NCI-H446 (cell line): Measurements from ENCODE around the gene SLC7A7.
"Not testable (repeated sequence)": the region's sequence is repeated elsewhere in the genome, so short reads cannot be mapped to it uniquely, and the experiment has no call there.

Experiments
- DNase-seq, 2 experiments: peaks; one replicate each; lab custom pipeline; 2025; lab: John Stamatoyannopoulos, UW

SLC7A7 gene

DNA sequence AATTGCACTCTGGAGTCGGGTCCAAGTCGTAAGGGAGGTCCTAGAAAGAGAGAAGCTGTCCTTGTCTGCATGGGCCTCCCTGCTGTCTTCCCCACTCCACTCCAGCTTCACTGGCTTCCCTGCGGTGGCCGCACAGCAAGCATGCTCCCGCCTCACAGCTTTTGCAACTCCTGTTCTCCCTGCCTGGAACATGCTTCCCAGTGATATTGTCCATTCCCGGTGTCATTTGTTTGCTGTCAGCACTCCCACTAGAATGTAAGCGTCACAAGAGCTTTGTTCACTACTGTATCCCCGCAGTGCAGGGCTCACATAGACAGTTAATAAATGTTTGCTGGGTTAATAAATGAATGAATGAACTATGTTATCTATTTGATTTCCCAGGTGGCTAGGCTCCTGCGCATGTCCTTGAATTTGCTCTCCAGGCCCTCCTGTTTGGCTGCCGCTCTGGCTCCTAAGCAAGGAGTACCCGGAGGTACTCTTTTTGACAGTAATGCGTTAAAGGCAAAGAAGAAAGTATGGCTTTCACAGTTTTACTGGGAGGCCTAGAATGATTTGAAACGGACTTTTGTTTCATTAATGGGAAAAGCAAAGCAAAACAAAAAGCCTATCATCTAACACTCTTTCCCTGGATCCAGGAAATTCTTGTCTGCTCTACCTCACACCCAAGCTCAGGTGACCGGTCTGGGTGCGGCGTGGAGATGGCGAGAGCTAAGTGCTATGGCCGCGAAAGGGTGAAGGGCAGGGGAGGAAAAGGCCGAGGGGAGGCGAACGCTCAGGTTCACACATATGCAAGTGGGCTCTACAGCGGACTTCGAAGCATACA lies 6.2 kb upstream of the SLC7A7 start:
- no peak for DNase-seq

DNA sequence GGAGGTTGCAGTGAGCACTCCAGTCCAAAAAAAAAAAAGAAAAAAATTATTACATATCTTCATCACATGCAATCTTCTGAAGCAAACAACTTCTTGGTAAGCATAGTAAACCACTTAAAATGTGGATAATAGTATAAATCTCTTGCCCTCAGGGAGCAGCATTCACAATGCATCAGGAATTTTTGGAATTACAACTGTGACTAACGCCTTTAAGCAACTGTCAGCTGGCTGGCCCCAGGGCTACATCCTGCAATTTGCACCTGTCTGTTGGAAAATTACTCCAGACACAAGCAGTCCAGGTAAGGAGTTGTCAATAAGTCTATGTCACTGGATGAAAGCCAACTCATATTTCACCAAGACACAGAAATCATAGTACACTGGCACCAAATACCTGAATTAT lies 5.5 kb upstream of the SLC7A7 start:
- DNase-seq: no peak

DNA sequence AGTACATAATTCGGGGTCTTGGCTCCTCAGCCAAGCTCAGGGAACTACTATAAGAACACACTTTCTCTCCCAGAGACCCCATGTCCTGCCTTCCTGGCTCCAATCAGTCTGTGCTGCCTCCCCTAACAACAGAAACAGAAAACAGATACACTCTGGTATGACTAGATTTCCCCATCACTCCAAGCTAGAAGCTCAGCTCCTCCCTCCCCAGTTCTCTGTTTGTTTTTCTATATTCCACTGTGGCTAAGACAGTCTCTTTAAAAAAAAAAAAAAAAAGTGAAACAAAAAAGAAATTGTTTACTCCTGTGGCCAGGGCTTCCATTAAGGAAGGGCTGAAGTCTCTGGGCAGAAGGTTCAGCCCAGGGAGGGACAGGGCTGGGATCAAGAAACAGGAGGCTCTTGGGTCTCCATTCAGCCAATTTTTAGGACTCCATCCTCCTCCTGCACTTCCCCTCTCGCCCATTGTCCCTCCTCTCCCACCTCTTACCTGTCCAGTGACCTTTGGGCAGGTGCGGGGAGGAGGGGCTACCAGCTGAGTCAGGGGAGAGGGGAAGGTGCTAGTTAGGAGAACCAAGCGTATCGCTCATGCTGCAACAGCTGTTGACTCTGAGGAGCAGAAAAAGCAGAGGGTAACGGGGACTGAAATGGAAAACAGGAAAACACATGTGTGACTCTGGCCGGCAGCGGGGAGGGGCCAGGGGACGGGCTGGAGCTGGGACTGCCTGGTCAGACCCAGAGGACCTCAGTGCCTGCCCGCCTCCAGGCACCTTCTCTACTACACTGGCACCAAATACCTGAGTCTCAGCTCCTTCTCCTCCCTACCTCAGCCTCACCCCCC lies 4.1 kb upstream of the SLC7A7 start:
- no peak for DNase-seq

DNA sequence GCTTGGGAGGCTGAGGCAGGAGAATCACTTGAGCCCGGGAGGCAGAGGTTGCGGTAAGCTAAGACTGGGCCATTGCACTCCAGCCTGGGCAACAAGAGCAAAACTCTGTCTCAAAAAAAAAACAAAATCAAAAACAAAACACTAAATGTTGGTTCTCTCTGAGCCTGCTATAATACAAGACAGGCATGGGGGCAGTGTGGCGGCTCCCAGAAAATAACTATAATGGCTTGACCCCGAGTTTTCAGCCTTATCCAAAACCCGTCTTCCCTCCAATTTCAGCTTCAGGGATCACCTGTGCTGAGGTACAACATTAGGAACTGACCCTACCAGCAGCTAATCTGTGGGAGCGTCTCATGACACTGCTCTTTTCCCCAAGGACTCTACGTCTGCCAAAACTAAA lies 862 bp downstream of the SLC7A7 start:
- DNase-seq: no peak

DNA sequence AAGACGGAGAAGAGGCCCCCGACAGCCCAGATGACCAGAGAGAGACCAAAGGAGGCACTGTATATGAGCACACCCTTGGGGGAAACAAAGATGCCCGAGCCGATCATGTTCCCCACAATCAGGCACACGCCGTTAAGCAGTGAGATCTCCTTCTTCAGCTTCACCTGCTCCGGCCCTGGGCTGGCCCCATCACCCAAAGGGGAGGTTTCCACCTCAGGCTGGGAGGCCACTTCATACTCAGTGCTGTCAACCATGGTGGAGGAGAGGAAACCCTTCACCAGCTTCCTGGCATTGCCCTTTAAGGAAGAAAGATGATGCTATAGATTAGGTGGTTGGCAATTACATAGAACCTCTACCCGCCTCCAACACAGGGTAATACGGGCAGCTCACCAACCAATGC lies 2.1 kb downstream of the SLC7A7 start:
- DNase-seq: no peak

DNA sequence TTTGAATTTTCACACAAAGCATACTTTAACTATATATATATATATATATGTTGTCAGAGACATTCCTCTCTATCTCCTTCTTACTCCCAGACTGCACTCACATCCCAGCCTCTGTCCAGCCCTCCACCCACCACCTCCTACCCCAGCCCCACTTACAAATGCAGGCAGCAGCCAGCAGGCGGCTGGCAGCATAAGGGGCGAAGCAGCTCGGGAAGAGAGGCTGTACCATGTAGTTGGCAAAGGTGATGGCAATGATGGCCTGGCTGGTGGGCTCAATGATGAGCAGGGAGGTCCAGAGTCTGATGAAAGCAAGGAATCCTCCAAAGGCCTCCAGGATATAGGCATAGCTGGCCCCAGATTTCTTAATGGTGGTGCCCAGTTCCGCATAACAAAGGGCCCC lies 2.5 kb downstream of the SLC7A7 start:
- DNase-seq: no peak

DNA sequence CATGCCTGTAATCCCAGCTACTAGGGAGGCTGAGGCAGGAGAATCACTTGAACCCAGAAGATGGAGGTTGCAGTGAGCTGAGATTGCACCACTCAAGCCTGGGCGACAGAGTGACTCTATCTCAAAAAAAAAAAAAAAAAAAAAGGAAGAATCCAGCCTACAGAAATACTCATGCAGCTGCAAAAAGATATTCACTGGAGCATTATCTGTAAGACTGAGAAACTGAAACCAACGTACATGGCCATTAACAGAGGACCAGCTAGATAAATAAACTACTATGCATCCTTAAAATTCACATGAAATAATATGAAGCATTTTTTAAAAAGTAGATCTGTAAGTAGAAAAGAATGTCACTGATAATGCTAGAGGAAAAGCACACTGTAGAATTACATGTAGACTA lies 3.5 kb downstream of the SLC7A7 start:
- no peak for DNase-seq

DNA sequence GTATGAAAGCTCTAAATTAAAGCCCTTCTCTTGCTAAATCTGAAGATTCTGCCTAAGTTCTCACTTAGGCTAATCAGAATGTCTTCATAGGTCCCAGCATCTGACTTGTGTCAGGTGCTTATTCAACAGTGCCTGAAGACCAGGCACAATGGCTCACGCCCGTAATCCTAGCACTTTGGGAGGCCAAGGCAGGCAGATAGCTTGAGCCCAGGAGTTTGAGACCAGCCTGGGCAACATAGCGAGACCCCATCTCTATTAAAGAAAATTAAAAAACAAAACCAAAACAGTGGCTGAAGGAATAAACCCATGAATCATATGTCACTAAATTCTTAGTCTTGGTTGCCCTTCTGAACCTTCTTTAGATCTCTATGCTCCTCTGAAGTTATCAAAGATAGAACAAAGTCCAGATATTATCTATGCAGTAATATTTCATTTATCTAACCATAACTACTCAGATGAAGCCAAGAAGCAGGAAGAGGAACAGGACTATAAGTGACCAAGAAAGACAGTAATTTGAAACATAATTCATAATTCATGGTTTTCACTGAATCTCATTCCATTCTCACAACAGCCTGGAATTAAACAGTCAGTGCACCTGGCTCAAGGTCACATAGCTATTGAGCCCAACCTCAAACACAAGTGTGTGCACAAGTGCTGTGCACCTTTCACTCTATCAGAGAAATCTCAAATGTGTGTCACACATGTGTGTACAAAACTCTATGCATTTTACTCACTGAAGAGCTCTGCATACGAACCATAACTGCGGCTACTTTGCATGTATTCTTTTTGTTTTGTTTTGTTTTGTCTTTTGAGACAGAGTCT lies 6.6 kb downstream of the SLC7A7 start:
- DNase-seq: no peak

DNA sequence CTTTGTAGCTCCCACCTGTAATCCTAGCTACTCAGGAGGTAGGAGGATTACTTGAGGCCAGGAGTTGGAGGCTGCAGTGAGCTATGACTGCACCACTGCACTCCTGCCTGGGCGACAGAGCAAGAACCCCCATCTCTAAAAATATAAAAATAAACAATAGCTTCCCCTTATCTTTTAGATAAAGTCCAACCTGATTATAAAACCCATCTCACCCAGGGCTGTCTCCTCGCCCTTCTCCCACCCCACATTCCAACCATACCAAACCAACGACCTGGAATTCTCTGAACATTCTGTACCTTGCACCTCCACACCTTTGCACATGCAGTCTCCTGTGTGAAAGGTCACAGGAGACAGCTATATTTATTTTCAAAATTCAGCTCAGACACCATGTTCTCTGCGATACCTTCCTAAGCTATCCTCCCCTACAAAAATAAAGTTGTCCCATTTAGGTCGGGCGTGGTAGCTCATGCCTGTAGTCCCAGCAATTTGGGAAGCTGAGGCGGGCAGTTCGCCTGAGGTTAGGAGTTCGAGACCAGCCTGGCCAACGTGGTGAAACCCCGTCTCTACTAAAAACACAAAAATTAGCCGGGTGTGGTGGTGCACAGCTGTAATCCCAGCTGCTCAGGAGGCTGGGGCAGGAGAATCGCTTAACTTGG lies 7.7 kb downstream of the SLC7A7 start:
- no peak for DNase-seq

DNA sequence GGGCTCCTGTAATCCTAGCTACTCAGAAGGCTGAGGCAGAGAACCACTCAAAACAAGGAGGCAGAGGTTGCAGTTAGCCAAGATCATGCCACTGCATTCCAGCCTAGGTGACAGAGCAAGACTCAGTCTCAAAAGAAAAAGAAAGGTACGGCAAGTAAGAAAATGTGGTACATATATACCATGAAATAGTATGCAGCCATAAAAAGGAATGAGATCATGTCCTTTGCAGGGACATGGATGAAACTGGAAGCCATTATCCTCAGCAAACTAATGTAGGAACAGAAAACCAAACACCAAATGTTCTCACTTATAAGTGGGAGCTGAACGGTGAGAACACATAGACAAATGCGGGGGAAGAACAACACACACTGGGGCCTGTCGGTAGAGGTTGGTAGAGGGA lies 10.0 kb downstream of the SLC7A7 start:
- not testable (repeated sequence) for DNase-seq

DNA sequence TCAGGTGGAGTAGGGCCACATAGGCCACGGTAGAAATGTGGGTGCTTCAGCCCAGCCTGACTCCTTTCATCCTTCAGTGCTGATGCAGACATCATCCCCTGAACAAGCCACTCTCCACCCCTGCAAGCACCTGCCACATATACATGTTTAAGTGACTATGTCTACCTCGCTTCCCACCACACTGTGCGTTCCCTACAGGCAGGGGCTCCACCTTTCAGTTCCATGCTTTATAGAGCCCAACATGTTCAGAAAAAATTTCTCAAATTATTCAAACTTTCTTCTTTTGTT lies 11.6 kb downstream of the SLC7A7 start:
- no peak for DNase-seq

DNA sequence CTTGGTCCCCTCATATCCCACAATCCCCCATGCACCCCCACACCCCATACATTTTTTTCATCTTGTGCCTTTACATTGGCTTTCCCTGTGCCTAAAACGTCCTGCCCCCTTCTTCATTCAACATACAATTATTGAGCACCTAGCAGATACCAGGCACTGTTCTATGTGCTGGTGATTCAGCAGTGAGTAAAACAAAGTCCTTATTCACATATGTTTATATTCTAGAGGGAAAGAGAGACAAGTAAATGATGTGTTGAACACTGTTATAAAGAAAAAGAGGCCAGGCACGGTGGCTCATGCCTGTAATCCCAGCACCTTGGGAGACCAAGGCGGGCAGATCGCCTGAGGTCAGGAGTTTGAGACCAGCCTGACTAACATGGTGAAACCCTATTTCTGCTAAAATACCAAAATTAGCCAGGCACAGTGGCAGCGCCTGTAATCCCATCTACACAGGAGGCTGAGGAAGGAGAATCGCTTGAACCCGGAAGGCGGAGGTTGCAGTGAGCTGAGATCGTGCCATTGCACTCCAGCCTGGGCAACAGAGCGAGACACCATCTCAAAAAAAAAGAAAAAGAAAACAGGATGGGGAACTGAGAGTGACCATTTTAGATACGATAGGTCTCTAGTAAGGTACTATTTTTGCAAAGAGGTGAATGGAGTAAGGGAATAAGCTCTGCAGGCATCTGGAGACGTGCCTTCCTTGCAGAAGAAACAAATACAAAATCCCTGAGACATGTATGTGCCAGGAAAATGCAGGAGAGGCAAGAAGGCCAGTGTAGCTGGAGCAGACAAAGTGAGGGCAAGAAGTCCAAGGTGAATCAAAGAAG lies 12.2 kb downstream of the SLC7A7 start:
- DNase-seq: no peak

DNA sequence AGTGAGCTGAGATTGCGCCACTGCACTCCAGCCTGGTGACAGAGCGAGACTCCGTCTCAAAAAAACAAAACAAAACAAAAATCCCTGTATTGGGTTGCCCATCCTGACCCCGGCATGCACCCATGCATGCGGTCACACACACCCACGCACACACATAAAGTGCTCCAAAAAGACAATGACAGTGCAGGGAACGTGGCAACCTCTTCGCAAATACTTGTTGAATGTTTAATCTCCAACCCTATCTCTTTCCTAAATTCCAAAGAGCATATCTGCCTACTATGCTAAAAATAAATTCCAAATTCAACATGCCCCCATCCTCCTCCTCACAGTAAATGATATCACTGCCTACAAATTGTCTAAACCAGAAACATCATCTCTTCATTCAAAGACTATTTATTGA lies 13.5 kb downstream of the SLC7A7 start:
- DNase-seq: no peak

DNA sequence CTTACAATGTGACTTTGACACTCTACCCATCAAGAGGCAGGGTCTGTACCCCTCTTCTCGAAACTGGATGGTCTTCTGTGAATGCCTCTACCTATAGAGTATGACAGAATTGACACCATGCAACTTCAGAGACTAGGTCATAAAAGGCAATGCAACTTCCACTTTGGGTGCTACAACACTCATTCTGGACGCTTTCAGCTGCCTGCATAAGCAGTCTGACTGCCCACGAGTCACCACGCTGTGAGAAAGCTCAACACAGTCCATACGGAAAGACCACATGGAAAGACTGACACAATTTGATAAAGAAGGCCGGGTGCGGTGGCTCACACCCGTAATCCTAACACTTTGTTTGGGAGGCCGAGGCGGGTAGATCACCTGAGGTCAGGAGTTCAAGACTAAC lies 14.9 kb downstream of the SLC7A7 start:
- no peak for DNase-seq

DNA sequence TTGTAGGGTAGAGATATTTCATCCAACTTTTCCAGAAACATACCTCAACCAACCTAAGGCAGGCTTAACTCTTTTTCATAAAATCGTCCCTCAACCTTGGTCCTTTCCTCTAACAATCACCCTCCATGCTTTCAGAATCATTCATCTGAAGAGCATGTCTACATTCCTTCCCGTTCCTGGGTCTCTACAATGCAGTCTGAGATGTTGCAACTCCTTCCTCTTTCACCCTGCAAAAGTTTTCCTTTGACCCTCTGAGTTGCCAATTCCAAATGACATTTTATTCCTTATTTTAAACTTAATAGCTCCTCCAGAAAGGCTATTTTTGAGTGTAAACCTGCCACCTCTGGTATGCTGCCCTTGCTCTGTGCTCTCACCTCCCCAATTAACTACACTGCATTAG lies 16.7 kb downstream of the SLC7A7 start:
- no peak for DNase-seq

DNA sequence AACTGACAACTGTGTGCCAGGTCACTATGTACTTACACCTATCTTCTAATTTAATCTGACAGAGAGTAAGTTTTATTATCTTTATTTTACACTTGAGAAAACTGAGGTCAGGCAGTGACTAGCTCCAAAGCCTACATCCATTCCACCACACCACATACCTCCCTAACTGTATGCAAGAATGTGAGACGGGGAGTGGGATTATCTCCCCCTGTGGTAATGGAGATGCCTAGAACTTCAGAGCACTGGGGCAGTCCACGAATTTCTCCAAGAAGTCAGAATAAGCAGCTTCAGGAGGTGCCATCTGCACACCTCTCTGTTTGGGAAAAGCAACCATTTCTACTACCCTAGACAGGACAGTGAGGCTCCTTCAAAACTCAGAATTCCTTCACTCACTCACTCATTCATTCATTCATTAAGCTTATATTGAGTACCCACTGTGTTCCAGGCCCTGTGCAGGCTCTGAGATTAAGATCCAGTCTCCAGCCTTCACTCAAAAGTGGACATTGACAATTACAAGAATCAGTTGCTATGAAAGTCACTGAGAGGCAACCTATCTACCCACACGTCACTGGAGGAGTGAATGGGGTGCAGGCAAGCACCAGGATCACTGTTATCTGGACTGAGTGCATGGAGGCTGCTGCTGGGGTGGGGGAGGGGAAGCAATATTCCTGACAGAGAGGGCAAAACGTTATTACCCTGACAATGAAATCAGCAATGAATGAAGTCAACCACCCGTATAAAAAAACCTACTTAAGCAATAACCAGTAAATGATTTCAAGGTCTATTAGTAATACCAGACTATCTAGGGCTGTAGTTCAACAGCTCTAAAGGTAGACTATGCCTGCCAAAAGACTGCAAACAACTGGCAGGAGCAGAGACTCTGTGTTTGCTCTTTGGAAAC lies 18.0 kb downstream of the SLC7A7 start:
- DNase-seq: no peak

DNA sequence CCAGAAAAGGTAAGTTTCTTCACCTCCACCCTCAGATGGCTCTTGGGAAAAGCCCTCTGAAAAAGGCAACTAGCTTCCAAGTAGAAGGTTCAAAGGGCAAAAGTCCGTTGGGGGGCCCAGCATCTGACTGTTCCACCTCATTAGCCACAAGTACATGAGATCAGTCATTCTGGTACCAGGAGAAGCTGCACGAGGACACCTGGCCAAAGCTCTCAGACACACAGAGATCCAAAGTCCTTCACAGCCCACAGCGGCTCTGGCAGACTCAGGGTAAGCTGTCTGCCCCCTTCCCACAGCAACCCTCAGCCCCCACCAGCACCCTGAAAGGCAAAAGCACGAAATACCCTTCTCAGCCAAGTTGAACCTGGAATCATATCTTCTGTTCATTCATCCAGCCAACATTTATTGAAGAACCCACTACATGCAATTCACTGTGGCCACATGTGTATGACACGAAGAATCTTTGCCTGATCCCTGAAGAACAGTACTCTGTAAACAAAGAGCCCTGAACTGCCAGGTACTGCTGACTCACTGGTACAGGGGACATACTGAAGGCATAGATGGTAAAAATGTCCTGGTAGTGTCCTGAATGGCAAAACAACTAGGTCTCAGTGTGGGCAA lies 19.0 kb downstream of the SLC7A7 start:
- DNase-seq: no peak

DNA sequence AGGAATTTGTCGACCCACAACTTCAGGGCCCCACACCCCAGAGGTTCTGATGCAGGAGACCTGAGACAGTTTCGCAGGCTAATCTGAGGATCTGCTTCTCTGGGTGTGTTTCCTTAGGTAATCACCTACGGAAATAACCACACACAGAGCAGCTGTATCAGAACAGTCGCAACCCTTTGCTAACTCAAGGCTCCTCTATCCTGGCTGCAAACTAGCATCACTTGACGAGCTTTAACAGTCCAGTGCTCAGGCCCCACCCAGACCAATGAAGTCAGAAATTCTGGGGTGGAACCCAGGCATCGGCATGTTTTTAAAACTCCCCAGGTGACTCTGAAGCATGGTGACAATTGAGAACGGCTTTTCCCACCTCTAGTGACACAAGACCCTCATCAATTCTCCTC lies 20.7 kb downstream of the SLC7A7 start:
- no peak for DNase-seq

DNA sequence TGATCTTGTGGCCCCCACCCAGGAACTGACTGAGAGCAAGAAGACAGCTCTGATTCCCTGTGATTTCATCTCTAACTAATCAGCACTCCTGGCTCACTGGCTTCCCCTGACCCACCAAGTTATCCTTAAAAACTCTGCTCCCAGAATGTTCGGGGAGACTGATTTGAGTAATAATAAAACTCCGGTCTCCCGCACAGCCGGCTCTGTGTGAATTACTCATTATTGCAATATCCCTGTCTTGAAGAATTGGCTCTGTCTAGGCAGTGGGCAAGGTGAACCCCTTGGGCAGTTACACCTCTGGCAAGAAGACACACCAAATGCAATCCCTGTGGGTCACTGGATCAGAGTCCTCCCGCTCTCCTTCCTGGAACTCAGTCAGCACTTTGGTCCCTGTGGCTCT lies 21.3 kb downstream of the SLC7A7 start:
- DNase-seq: no peak

DNA sequence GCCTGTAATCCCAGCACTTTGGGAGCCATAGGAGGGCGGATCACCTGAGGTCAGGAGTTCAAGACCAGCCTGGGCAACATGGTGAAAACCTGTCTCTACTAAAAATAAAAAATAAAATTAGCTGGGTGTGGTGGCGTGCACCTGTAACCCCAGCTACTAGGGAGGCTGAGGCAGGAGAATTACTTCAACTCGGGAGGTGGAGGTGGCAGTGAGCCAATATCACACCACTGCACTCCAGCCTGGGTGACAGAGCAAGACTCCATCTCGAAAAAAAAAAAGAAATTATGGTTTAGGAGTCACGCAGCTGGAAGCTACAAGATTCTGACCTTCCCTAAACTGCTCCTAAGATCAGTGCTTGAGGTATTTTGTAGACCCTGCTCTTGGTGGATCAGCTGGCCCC lies 21.7 kb downstream of the SLC7A7 start:
- not testable (repeated sequence) for DNase-seq
